HEK293T (cell line): ENCODE data around the gene PLEKHM2.

Experiments
- CTCF ChIA-PET: fragments of 350-600 bp; formaldehyde crosslinking; extraction: SDS; loops from one replicate; lab custom pipeline; 2021; ENCODE audit warnings: antibody characterized with exemption, inconsistent platforms; lab: Yijun Ruan, JAX
- POLR2A ChIA-PET: fragments of 350-600 bp; formaldehyde crosslinking; extraction: SDS; loops from one replicate; lab custom pipeline; 2020; ENCODE audit warnings: antibody characterized with exemption, inconsistent platforms; lab: Yijun Ruan, JAX
- DNase-seq: peaks from one replicate; pipeline ENCODE4 v3.0.0; 2012; ENCODE audit warnings: mixed read lengths; ENCODE audit errors: extremely low spot score
- ARNT ChIP-seq: fragments of 450-650 bp; IDR thresholded peaks from 2 replicates; pipeline ENCODE4 v1.6.1; 2017; ENCODE audit warnings: mild to moderate bottlenecking
- BHLHE40 ChIP-seq: fragments of 450-650 bp; IDR thresholded peaks from 2 replicates; pipeline ENCODE4 v1.6.1; 2016; ENCODE audit warnings: mild to moderate bottlenecking, moderate library complexity, borderline replicate concordance
- CTBP1 ChIP-seq: fragments of 450-650 bp; IDR thresholded peaks from 2 replicates; pipeline ENCODE4 v1.6.1; 2016; ENCODE audit warnings: borderline replicate concordance
- ELF4 ChIP-seq: fragments of 450-650 bp; IDR thresholded peaks from 2 replicates; pipeline ENCODE4 v1.6.1; 2017; ENCODE audit warnings: antibody characterized with exemption
- FOXA1 ChIP-seq: fragments of 450-650 bp; IDR thresholded peaks from 2 replicates; pipeline ENCODE4 v1.6.1; 2016; ENCODE audit warnings: mild to moderate bottlenecking
- FOXK2 ChIP-seq: fragments of 450-650 bp; IDR thresholded peaks from 2 replicates; pipeline ENCODE4 v1.6.1; 2016; ENCODE audit warnings: mild to moderate bottlenecking
- FOXM1 ChIP-seq: fragments of 450-650 bp; IDR thresholded peaks from 2 replicates; pipeline ENCODE4 v1.6.1; 2017; ENCODE audit warnings: mild to moderate bottlenecking, borderline replicate concordance
- HDGF ChIP-seq: fragments of 450-650 bp; IDR thresholded peaks from 2 replicates; pipeline ENCODE4 v1.6.1; 2017; ENCODE audit warnings: antibody characterized with exemption, borderline replicate concordance
- L3MBTL2 ChIP-seq: fragments of 450-650 bp; conservative IDR thresholded peaks from 2 replicates; pipeline ENCODE4 v1.6.1; 2016; ENCODE audit warnings: mild to moderate bottlenecking
- LEF1 ChIP-seq: fragments of 450-650 bp; IDR thresholded peaks from 2 replicates; pipeline ENCODE4 v1.6.1; 2017; ENCODE audit warnings: mild to moderate bottlenecking, borderline replicate concordance
- NFRKB ChIP-seq: fragments of 450-650 bp; IDR thresholded peaks from 2 replicates; pipeline ENCODE4 v1.6.1; 2016; ENCODE audit warnings: mild to moderate bottlenecking, moderate library complexity
- PKNOX1 ChIP-seq: fragments of 450-650 bp; IDR thresholded peaks from 2 replicates; pipeline ENCODE4 v1.6.1; 2016
- SP1 ChIP-seq: fragments of 450-650 bp; IDR thresholded peaks from 2 replicates; pipeline ENCODE4 v1.6.1; 2017
- SUZ12 ChIP-seq: fragments of 450-650 bp; IDR thresholded peaks from 2 replicates; pipeline ENCODE4 v1.6.1; 2016; ENCODE audit warnings: mild to moderate bottlenecking
- TARDBP ChIP-seq: fragments of 450-650 bp; IDR thresholded peaks from 2 replicates; pipeline ENCODE4 v1.6.1; 2016
- ZNF384 ChIP-seq: fragments of 450-650 bp; IDR thresholded peaks from 2 replicates; pipeline ENCODE4 v1.6.1; 2016

The PLEKHM2 gene

GRCh38 chr1:15684468-15685291, 560 bp downstream of the PLEKHM2 start:
- POLR2A ChIA-PET = interaction anchor here (1.5 kb wide), 1 partner anchor 8 kb away, joined by 3 read pairs; no protein-coding TSS in a partner anchor
- peak; percentile 65 for DNase-seq
- CTCF ChIA-PET = interaction anchor here (0.7 kb wide), 1 partner anchor 91 kb away, joined by 3 read pairs; no protein-coding TSS in a partner anchor
- TF ChIP-seq FOXK2 (no peak), ARNT (no peak)

GRCh38 chr1:15685820-15686219, 1.7 kb downstream of the PLEKHM2 start:
- ChIA-PET CTCF (no interaction called here), POLR2A (interaction anchor here (1.1 to 1.5 kb wide), 2 partner anchors 9 to 159 kb away, joined by 3 read pairs; partner anchors contain the start of gene DNAJC16)
- DNase-seq = no peak
- TF ChIP-seq FOXK2 (no peak), CTBP1 (no peak), L3MBTL2 (no peak), HDGF (no peak), ELF4 (no peak), NFRKB (no peak), LEF1 (no peak), ARNT (no peak), TARDBP (no peak), SUZ12 (no peak), FOXM1 (no peak), BHLHE40 (no peak), PKNOX1 (no peak), FOXA1 (no peak), ZNF384 (no peak), SP1 (no peak)

DNA sequence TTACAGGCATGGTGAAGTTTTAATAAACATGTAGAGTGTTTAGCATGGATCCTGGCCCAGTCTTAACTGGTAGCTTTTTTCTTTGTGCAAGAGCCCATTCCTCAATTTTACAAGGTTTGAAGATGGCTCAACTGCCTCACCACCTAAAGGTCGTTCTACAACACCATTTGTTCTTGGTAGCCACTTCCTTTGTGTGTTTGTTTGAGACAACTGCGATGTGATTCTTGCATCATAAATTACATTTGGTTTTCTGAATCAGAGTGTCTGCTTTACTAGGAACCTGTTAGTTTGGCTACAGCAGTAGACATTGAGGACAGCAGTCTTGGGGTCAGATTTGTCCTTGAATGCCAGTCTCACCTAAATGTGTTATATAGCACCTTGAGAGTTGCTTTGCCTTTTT, 3.3 kb downstream of the PLEKHM2 start:
- ChIA-PET POLR2A (no interaction called here), CTCF (no interaction called here)
- no peak for TF ChIP-seq ZNF384
- no peak for TF ChIP-seq CTBP1
- TF ChIP-seq L3MBTL2 = no peak
- TF ChIP-seq NFRKB = no peak
- no peak for TF ChIP-seq FOXK2
- TF ChIP-seq SUZ12 = no peak
- no peak for TF ChIP-seq ARNT
- no peak for DNase-seq

DNA sequence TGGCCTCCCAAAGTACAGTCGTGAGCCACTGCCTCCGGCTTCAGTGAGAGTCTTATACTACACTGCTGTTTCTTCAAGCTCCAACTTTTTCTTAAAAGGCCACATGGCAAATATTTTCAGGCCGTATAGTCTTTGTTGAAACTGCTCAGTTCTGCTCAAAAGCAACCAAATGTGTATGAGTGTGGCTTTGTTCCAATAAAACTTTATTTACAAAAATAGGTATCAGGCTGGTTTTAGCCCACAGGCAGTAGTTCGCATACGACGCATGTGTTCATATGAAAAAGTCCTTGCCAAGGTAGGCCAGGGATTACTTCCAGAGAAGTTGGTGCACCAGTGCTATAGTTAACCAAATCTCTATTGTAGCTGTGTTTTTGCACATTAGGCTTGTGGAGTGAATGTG, 6.2 kb downstream of the PLEKHM2 start:
- CTCF ChIA-PET = interaction anchor here (0.9 kb wide), 1 partner anchor 9 kb away, joined by 3 read pairs; no protein-coding TSS in a partner anchor
- DNase-seq = no peak
- TF ChIP-seq ELF4 = no peak
- TF ChIP-seq BHLHE40 = no peak
- no peak for TF ChIP-seq FOXK2
- TF ChIP-seq SP1 = no peak
- no peak for TF ChIP-seq SUZ12
- no peak for TF ChIP-seq LEF1
- no peak for TF ChIP-seq CTBP1
- POLR2A ChIA-PET = no interaction called here

GRCh38 chr1:15691434-15692032, 7.4 kb downstream of the PLEKHM2 start:
- ChIA-PET CTCF (no interaction called here), POLR2A (no interaction called here)
- no peak for TF ChIP-seq SUZ12
- TF ChIP-seq ZNF384 = no peak
- no peak for TF ChIP-seq HDGF
- TF ChIP-seq BHLHE40 = no peak
- no peak for TF ChIP-seq ELF4
- TF ChIP-seq LEF1 = no peak
- no peak for TF ChIP-seq CTBP1
- TF ChIP-seq ARNT = no peak
- TF ChIP-seq NFRKB = no peak
- TF ChIP-seq SP1 = no peak
- TF ChIP-seq FOXK2 = no peak
- no peak for TF ChIP-seq TARDBP
- no peak for TF ChIP-seq FOXA1
- no peak for TF ChIP-seq PKNOX1

DNA sequence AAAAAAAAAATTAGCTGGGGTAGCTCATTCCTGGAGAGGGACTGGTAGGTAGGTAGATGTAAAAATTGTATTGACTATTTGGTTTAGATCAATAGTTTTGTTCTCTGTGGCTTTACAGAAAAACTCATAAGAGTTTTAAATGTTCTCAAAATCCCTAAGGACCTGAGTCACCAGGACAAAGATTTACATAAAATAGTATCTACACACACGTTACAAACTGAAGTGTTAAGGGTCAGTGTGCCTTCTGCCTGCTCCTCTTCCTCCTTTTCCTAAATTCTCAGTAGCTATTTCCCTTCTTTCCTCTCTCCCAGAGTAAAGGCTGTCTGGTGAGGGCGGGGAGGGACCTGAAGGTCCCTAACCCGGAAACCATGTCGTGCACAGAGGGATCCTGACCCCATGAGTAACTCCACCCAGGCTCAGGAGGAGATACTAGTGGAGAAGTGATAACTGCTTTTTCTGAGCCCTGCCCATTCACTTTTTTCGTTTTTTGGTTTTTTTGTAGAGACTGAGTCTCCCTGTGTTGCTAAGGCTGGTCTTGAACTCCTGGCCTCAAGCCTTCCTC, 8.1 kb downstream of the PLEKHM2 start:
- TF ChIP-seq FOXA1 (no peak), TARDBP (no peak), HDGF (no peak), BHLHE40 (no peak), ZNF384 (no peak), LEF1 (no peak), SUZ12 (no peak), FOXM1 (no peak), ARNT (no peak), PKNOX1 (no peak), FOXK2 (no peak), L3MBTL2 (no peak), ELF4 (no peak), NFRKB (no peak), SP1 (no peak), CTBP1 (no peak)
- DNase-seq = no peak
- ChIA-PET POLR2A (interaction anchor here (0.7 kb wide), 1 partner anchor 304 kb away, joined by 3 read pairs; no protein-coding TSS in a partner anchor), CTCF (no interaction called here)

More at GRCh38 chr1:15691434-15692032, 7.4 kb downstream of the PLEKHM2 start:
- DNase-seq = no peak
